Measurements from ENCODE around the gene SETBP1. TPM values are rescaled to one million over a fixed set of nuclear protein-coding genes. Genes with fewer than 3 reads are reported as not detected.

SETBP1 gene
- total and polyA plus RNA-seq, 2 of the 8 experiments (the other 6 are each of a cell fraction or from before 2014, with no cell fraction given), result 2.0 to 6.5 TPM

- H2BK12ac ChIP-seq (ENCODE audit: low read depth, low read length), result no peak overlapping the region
- no peak overlapping the region for H3K4ac ChIP-seq (replicated peaks; ENCODE audit: insufficient read length, low read depth, low read length)
- no peak for FAIRE-seq
- no peak overlapping the region for H3K56ac ChIP-seq (replicated peaks; ENCODE audit: insufficient read length, low read depth, low read length)
- H3K18ac ChIP-seq (ENCODE audit: extremely low read depth, low read length), result no peak overlapping the region
- H4K5ac ChIP-seq (ENCODE audit: insufficient read length, low read depth, low read length), result no peak overlapping the region
- no peaks in the 10 kb centered on the region for H3K9me3 ChIP-seq (ENCODE audit: insufficient read depth in 2 of 2, low read depth in 1 of 2, low read length in 1 of 2)
- no peak overlapping the region for H2BK120ac ChIP-seq (replicated peaks; ENCODE audit: low read depth, low read length)
- no peaks in the 10 kb centered on the region for H4K20me1 ChIP-seq (replicated peaks in 1 of 2; ENCODE audit: control insufficient read depth in 1 of 2, insufficient read depth in 2 of 2, low read length in 2 of 2)
- H2AK5ac ChIP-seq (ENCODE audit: low read depth, low read length), result no peak overlapping the region
- ChIA-PET CTCF (ENCODE audit: partially characterized antibody) (interaction anchor here (0.9 to 1.1 kb wide), 3 partner anchors 10 to 115 kb away, joined by 3 to 4 read pairs (median 3); no protein-coding TSS in a partner anchor), POLR2A (ENCODE audit: partially characterized antibody) (no interaction called here)
- H3K27ac ChIP-seq (ENCODE audit: low read depth, low read length), result no peak overlapping the region
- no peak overlapping the region for H3K23ac ChIP-seq (ENCODE audit: insufficient read length)
- no peak overlapping the region for H3K4me3 ChIP-seq (ENCODE audit: extremely low read depth in 1 of 4, insufficient read depth in 2 of 4, low read depth in 3 of 4, low read length in 4 of 4)
- no peaks in the 10 kb centered on the region for H3K36me3 ChIP-seq (ENCODE audit: control insufficient read depth in 2 of 4, insufficient read depth in 4 of 4, low read length in 3 of 4)
- H4K8ac ChIP-seq (ENCODE audit: extremely low read depth, insufficient read depth, low read length), result no peak overlapping the region
- no peak overlapping the region for H4K91ac ChIP-seq (replicated peaks; ENCODE audit: insufficient read length, low read length)
- H3K79me2 ChIP-seq (ENCODE audit: control insufficient read depth in 1 of 2, insufficient read depth in 2 of 2, low read length in 2 of 2), result no peaks in the 10 kb centered on the region
- no peak overlapping the region for H3K4me2 ChIP-seq (ENCODE audit: insufficient read depth in 1 of 2, low read depth in 2 of 2, low read length in 2 of 2)
- no peaks in the 10 kb centered on the region for H3K4me1 ChIP-seq (replicated peaks in 1 of 4; ENCODE audit: control insufficient read depth in 3 of 4, insufficient read depth in 4 of 4, low read length in 3 of 4)
- H3K14ac ChIP-seq (ENCODE audit: insufficient read length), result no peak overlapping the region
- no peaks in the 10 kb centered on the region for H3K23me2 ChIP-seq (ENCODE audit: low read depth, low read length)
- no peak for DNase-seq (ENCODE audit: low read depth in 1 of 2, low spot score in 2 of 2)
- H2AFZ ChIP-seq (ENCODE audit: low read length), result no peak overlapping the region
- H3K79me1 ChIP-seq (ENCODE audit: low read depth, low read length), result no peaks in the 10 kb centered on the region
- no peak overlapping the region for H2BK5ac ChIP-seq (ENCODE audit: low read depth, low read length)
- no peaks in the 10 kb centered on the region for H3K27me3 ChIP-seq (replicated peaks in 1 of 4; ENCODE audit: control insufficient read depth in 3 of 4, extremely low read depth in 1 of 4, insufficient read depth in 3 of 4, low read length in 3 of 4)
- no peak overlapping the region for H3K9ac ChIP-seq (replicated peaks in 1 of 4; ENCODE audit: extremely low read depth in 1 of 4, low read depth in 3 of 4, low read length in 3 of 4)
- no peak overlapping the region for H2BK20ac ChIP-seq (ENCODE audit: low read length)
- H2BK15ac ChIP-seq (ENCODE audit: low read length), result no peak overlapping the region
- TF ChIP-seq SIRT6 (IDR thresholded peaks at IDR 0.05; ENCODE audit: low read length) (no peak), EGR1 (IDR thresholded peaks at IDR 0.05; ENCODE audit: borderline replicate concordance, low read depth, low read length) (no peak), JUND (IDR thresholded peaks at IDR 0.05; ENCODE audit: low read length) (no peak), NANOG (IDR thresholded peaks at IDR 0.05; ENCODE audit: insufficient read depth, low read depth, low read length, poor library complexity, severe bottlenecking) (no peak), RXRA (IDR thresholded peaks at IDR 0.05; ENCODE audit: insufficient read depth, low read depth, low read length) (no peak), HDAC2 (IDR thresholded peaks at IDR 0.05; ENCODE audit: borderline replicate concordance in 1 of 2, low read depth in 2 of 2, low read length in 2 of 2) (no peak), JUN (IDR thresholded peaks at IDR 0.05; ENCODE audit: low read depth, low read length) (no peak), EP300 (IDR thresholded peaks at IDR 0.05; ENCODE audit: borderline replicate concordance in 1 of 2, low read depth in 2 of 2, low read length in 2 of 2) (no peak), NRF1 (IDR thresholded peaks at IDR 0.05; ENCODE audit: low read depth, low read length) (no peak), CBX8 (IDR thresholded peaks at IDR 0.05; ENCODE audit: borderline replicate concordance, low read depth, low read length) (no peak), BRCA1 (IDR thresholded peaks at IDR 0.05; ENCODE audit: low read depth, low read length) (no peak), SAP30 (IDR thresholded peaks at IDR 0.05; ENCODE audit: insufficient read depth, insufficient replicate concordance, low read length) (no peak), GABPA (IDR thresholded peaks at IDR 0.05; ENCODE audit: borderline replicate concordance, insufficient read depth, low read length) (no peak), SRF (IDR thresholded peaks at IDR 0.05; ENCODE audit: low read depth, low read length) (no peak), TCF12 (IDR thresholded peaks at IDR 0.05; ENCODE audit: low read depth, low read length) (no peak), RBBP5 (IDR thresholded peaks at IDR 0.05; ENCODE audit: borderline replicate concordance, low read depth, low read length) (no peak)
Measured at GRCh38 chr18:44786257-44786656, 105.6 kb downstream of the SETBP1 start.

All from H1 (cell line).